Measurements from ENCODE around the gene PDZRN3. TPM values are rescaled to one million over a fixed set of nuclear protein-coding genes. Genes with fewer than 3 reads are reported as not detected.

Gene PDZRN3
- total and polyA plus RNA-seq, 12 donors = 17.7 to 143 (median 74.6) TPM

DNA sequence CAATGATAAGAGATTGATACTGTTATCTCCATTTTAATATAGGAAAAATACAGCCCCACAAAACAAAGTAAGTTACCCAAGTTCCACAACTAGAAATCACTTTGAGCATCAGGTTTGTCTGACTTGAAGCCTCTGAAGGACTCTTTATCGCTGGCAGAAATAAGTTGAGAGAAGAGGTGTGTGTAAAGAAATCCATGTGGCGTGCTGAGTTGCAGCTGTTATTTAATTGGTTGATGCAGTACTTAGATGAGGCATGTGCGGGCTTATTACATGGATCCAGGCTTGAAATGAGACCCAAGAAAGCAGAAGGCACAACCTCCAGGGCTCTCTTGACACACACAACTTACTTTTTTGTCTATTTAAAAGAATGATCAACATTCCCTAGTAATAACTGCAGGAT lies 221.3 kb downstream of the PDZRN3 start:
- H3K27ac ChIP-seq = no peak overlapping the region
- peaks cover 0 to 36% (median 6%) of the 10 kb centered on the region in 9 donors for H3K36me3 ChIP-seq
- TF ChIP-seq, protein P1, sequence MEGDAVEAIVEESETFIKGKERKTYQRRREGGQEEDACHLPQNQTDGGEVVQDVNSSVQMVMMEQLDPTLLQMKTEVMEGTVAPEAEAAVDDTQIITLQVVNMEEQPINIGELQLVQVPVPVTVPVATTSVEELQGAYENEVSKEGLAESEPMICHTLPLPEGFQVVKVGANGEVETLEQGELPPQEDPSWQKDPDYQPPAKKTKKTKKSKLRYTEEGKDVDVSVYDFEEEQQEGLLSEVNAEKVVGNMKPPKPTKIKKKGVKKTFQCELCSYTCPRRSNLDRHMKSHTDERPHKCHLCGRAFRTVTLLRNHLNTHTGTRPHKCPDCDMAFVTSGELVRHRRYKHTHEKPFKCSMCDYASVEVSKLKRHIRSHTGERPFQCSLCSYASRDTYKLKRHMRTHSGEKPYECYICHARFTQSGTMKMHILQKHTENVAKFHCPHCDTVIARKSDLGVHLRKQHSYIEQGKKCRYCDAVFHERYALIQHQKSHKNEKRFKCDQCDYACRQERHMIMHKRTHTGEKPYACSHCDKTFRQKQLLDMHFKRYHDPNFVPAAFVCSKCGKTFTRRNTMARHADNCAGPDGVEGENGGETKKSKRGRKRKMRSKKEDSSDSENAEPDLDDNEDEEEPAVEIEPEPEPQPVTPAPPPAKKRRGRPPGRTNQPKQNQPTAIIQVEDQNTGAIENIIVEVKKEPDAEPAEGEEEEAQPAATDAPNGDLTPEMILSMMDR (IDR thresholded peaks at IDR 0.05) = no peak
- DNase-seq (no peak), ATAC-seq (no peak)
- peaks cover 7 to 60% (median 18%) of the 10 kb centered on the region in 9 donors for H3K4me1 ChIP-seq
- 88 to 94% methylated on average over 3 of the region's 3 CpGs for WGBS, 2 donors
- no peak overlapping the region for H3K4me3 ChIP-seq
- intact Hi-C loops (cut with DNase I) = no loop called here
- no peaks in the 10 kb centered on the region for H3K27me3 ChIP-seq
- H3K9me3 ChIP-seq = no peaks in the 10 kb centered on the region

DNA sequence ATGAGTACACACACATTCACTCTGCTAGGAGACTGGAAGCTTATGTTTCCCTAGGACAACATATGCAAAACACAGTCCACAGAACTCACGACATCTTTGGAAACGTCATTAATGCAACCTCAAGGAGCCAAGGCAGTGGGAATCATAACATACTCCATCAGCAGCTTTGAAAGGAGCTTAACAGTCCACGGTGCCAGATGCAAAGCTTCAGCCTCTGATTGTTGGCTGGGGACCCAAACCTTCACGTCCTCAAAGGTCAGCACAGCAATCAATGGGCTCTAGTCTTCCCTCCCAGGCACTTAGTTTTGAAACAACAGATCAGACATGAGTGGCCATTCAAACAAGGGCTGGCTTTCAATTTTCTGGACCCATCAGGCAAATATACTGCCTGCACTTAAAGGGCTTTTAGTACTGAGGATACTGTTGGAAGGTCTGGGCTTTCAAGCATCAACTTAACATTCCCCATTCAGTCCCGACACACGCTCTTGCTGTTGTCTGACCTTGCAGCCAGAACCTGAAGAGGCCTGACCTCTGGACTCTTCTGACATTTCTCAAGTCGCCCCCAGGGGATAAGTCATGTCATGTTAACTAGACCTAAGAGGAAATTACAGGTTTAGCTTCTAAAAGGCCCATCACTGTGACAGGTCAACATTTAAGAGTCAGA lies 223.0 kb downstream of the PDZRN3 start:
- WGBS, 2 donors = 31 to 38% methylated on average over 7 of the region's 7 CpGs
- TF ChIP-seq, protein P1 (IDR thresholded peaks at IDR 0.05) = no peak
- intact Hi-C loops (cut with DNase I) = no loop called here
- Histone ChIP-seq H3K36me3 (peaks cover 0 to 46% (median 6%) of the 10 kb centered on the region in 9 donors), H3K9me3 (no peaks in the 10 kb centered on the region), H3K27ac (peak overlapping the region in 5 of 10 donors; percentile 3 to 39 (median 14)), H3K27me3 (no peaks in the 10 kb centered on the region), H3K4me1 (peaks cover 7 to 45% (median 18%) of the 10 kb centered on the region in 9 donors), H3K4me3 (no peak overlapping the region)
- ATAC-seq (peak; percentile 52 to 83 (median 72)), DNase-seq (peak; percentile 23 to 26)

GRCh38 chr3:73401059-73401458 lies 223.7 kb downstream of the PDZRN3 start:
- H3K4me1 ChIP-seq = peaks cover 7 to 40% (median 18%) of the 10 kb centered on the region in 9 donors
- TF ChIP-seq, protein P1 (IDR thresholded peaks at IDR 0.05) = no peak
- peak in 1 of 8 donors; percentile 23 for ATAC-seq
- no peak for DNase-seq
- H3K9me3 ChIP-seq = no peaks in the 10 kb centered on the region
- no peak overlapping the region for H3K4me3 ChIP-seq
- peaks cover 0 to 53% (median 6%) of the 10 kb centered on the region in 9 donors for H3K36me3 ChIP-seq
- no peaks in the 10 kb centered on the region for H3K27me3 ChIP-seq
- peak overlapping the region in 2 of 10 donors; percentile 8 to 39 for H3K27ac ChIP-seq
- intact Hi-C loops (cut with DNase I) = no loop called here
- WGBS, 2 donors = 52 to 55% methylated on average over 6 of the region's 6 CpGs

DNA sequence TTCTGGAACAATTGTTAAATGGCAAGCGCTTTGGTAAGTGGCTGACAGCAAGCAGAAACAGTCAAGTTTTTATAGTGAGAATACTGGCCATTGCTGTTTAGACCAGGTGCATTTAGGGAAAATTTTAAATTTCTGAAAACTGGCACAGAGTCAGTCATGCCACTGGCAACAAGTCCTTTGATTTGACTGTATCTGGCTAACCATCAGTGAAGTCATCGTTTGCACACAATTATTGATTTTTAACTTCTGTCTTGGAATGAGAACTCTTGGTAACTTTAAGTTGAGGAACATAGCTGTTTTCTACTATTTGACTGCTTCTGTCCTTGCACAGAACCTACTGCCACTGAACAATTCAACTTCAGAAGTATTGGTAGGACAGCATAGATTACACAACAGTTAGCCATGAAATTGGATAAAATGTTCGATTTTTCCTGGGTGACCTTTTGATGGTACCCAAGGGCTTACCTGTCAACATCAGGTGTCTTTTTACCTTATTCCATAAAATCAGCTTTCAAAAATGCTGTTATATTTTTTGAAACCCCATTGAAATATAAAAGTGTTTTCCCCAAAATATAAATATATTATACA lies 225.0 kb downstream of the PDZRN3 start:
- 92% methylated on average over 3 of the region's 3 CpGs for WGBS, 2 donors
- H3K9me3 ChIP-seq = no peaks in the 10 kb centered on the region
- no peak for DNase-seq
- TF ChIP-seq, protein P1 (IDR thresholded peaks at IDR 0.05) = no peak
- no peak overlapping the region for H3K27ac ChIP-seq
- H3K4me3 ChIP-seq = no peak overlapping the region
- H3K4me1 ChIP-seq = peaks cover 6 to 27% (median 8%) of the 10 kb centered on the region in 9 donors
- peaks cover 0 to 66% (median 6%) of the 10 kb centered on the region in 9 donors for H3K36me3 ChIP-seq
- no peak for ATAC-seq
- H3K27me3 ChIP-seq = no peaks in the 10 kb centered on the region
- intact Hi-C loops (cut with DNase I) = no loop called here
